IMR-90 (cell line): ENCODE results near the gene NXNL2. TPM values are rescaled to one million over a fixed set of nuclear protein-coding genes. Genes with fewer than 3 reads are reported as not detected.
A peak's percentile ranks its signal among the peaks of the same experiment; 100 is the strongest.

Experiments used
- ATAC-seq: fragments of 200-7000 bp; cut with Tn5 transposase; 2 replicates; pipeline ENCODE4 v1.9.1; 2020; ENCODE audit warnings: low read depth, mild to moderate bottlenecking, moderate library complexity
- BruUV-seq: library from RNA; stranded (reverse); fragments of 400-500 nt; replicated peaks from 2 replicates; lab custom pipeline; 2021; lab: Mats Ljungman, UMichigan
- CTCF ChIA-PET: fragments of 300-600 bp; formaldehyde crosslinking; extraction: SDS; loops from one replicate; lab custom pipeline; 2021; ENCODE audit warnings: antibody characterized with exemption; lab: Yijun Ruan, JAX
- POLR2A ChIA-PET: fragments of 300-600 bp; sonication (Branson Sonifier 250); formaldehyde crosslinking; loops from one replicate; lab custom pipeline; 2022; ENCODE audit warnings: antibody characterized with exemption; ENCODE audit not compliant: unreplicated experiment; lab: Charles Lee
- DNase-seq: peaks from one replicate; pipeline ENCODE4 v3.0.0; 2013
- H2AFZ ChIP-seq: replicated peaks from 2 replicates; pipeline ENCODE3; 2013; ENCODE audit warnings: low read length, mild to moderate bottlenecking; ENCODE audit not compliant: poor library complexity
- H2AK5ac ChIP-seq: 2 replicates; pipeline ENCODE4 v1.6.1; 2013; ENCODE audit warnings: low read depth, low read length, inconsistent platforms
- H2AK9ac ChIP-seq: replicated peaks from 2 replicates; pipeline ENCODE3; 2013; ENCODE audit warnings: mild to moderate bottlenecking, low read depth, low read length, moderate library complexity; ENCODE audit not compliant: poor library complexity
- H2BK120ac ChIP-seq: 2 replicates; pipeline ENCODE4 v1.6.1; 2013; ENCODE audit warnings: low read depth, low read length, inconsistent platforms
- H2BK15ac ChIP-seq: 3 replicates; pipeline ENCODE4 v1.6.1; 2013; ENCODE audit warnings: low read depth, low read length, inconsistent platforms
- H2BK20ac ChIP-seq: 2 replicates; pipeline ENCODE4 v1.6.1; 2013; ENCODE audit warnings: low read depth, mild to moderate bottlenecking, inconsistent platforms, low read length, moderate library complexity
- H2BK5ac ChIP-seq: 2 replicates; pipeline ENCODE4 v1.6.1; 2013; ENCODE audit warnings: mild to moderate bottlenecking, low read depth, low read length, inconsistent platforms; ENCODE audit not compliant: poor library complexity, severe bottlenecking
- H3K14ac ChIP-seq: replicated peaks from 2 replicates; pipeline ENCODE4 v1.6.1; 2013; ENCODE audit warnings: low read depth, low read length, inconsistent platforms
- H3K18ac ChIP-seq: 2 replicates; pipeline ENCODE4 v1.6.1; 2013; ENCODE audit warnings: low read depth, low read length, control low read depth
- H3K23ac ChIP-seq: 2 replicates; pipeline ENCODE4 v1.6.1; 2013; ENCODE audit warnings: low read depth, low read length, inconsistent platforms
- H3K27ac ChIP-seq: 2 replicates; pipeline ENCODE4 v1.5.1; 2013; ENCODE audit warnings: mild to moderate bottlenecking, control low read depth, low read length; ENCODE audit not compliant: insufficient read depth
- H3K27me3 ChIP-seq: 2 replicates; pipeline ENCODE4 v1.6.1; 2013; ENCODE audit warnings: low read length; ENCODE audit not compliant: control insufficient read depth, insufficient read depth
- H3K36me3 ChIP-seq: 2 replicates; pipeline ENCODE4 v1.6.1; 2013; ENCODE audit warnings: low read length, mixed read lengths; ENCODE audit not compliant: control insufficient read depth, insufficient read depth
- H3K4ac ChIP-seq: 2 replicates; pipeline ENCODE4 v1.6.1; 2013; ENCODE audit warnings: low read depth, low read length, inconsistent platforms
- H3K4me1 ChIP-seq: 2 replicates; pipeline ENCODE4 v1.6.1; 2013; ENCODE audit warnings: low read length, mixed read lengths; ENCODE audit not compliant: control insufficient read depth, insufficient read depth
- H3K4me2 ChIP-seq: 2 replicates; pipeline ENCODE4 v1.6.1; 2013; ENCODE audit warnings: low read depth, mild to moderate bottlenecking, control low read depth, low read length, moderate library complexity
- H3K4me3 ChIP-seq: 2 replicates; pipeline ENCODE4 v1.5.1; 2013; ENCODE audit warnings: low read depth, mild to moderate bottlenecking, control low read depth, low read length, moderate library complexity; ENCODE audit not compliant: insufficient read depth
- H3K56ac ChIP-seq: 2 replicates; pipeline ENCODE4 v1.6.1; 2013; ENCODE audit warnings: low read length, inconsistent platforms; ENCODE audit not compliant: insufficient read depth; ENCODE audit errors: extremely low read depth
- H3K79me1 ChIP-seq, 2 experiments: 2 replicates each; pipeline ENCODE4 v1.6.1; 2013; ENCODE audit warnings: low read length in 2 of 2, inconsistent platforms in 1 of 2, low read depth in 1 of 2
- H3K9ac ChIP-seq: 2 replicates; pipeline ENCODE4 v1.6.1; 2013; ENCODE audit warnings: low read depth, low read length, control low read depth
- H3K9me1 ChIP-seq: 2 replicates; pipeline ENCODE4 v1.6.1; 2013; ENCODE audit warnings: low read length, inconsistent platforms; ENCODE audit not compliant: insufficient read depth
- H3K9me3 ChIP-seq: 2 replicates; pipeline ENCODE4 v1.6.1; 2013; ENCODE audit warnings: low read length; ENCODE audit not compliant: control insufficient read depth, insufficient read depth
- H4K20me1 ChIP-seq: 2 replicates; pipeline ENCODE4 v1.6.1; 2013; ENCODE audit warnings: low read length, inconsistent platforms; ENCODE audit not compliant: insufficient read depth
- H4K5ac ChIP-seq: 2 replicates; pipeline ENCODE4 v1.6.1; 2013; ENCODE audit warnings: mild to moderate bottlenecking, low read depth, low read length, control low read depth
- H4K8ac ChIP-seq, 2 experiments: 2 replicates each; pipeline ENCODE4 v1.6.1; 2013; ENCODE audit warnings: low read depth in 2 of 2, low read length in 2 of 2, control low read depth in 1 of 2, inconsistent platforms in 1 of 2
- H4K91ac ChIP-seq: 2 replicates; pipeline ENCODE4 v1.6.1; 2013; ENCODE audit warnings: low read depth, low read length, inconsistent platforms; ENCODE audit not compliant: insufficient read depth
- BHLHE40 ChIP-seq: fragments of 150-350 bp; IDR thresholded peaks from 2 replicates; pipeline ENCODE4 v1.6.1; 2016; ENCODE audit warnings: mild to moderate bottlenecking, low read depth, low read length
- CEBPB ChIP-seq: IDR thresholded peaks from 2 replicates; pipeline ENCODE4 v1.6.1; 2012; ENCODE audit warnings: low read depth, low read length, improper control_type of control experiment
- CHD1 ChIP-seq: IDR thresholded peaks from 2 replicates; pipeline ENCODE4 v1.6.1; 2012; ENCODE audit warnings: low read depth, low read length, improper control_type of control experiment
- FOS ChIP-seq: fragments of 150-350 bp; IDR thresholded peaks from 2 replicates; pipeline ENCODE4 v1.6.1; 2016; ENCODE audit warnings: low read depth, low read length
- MAFK ChIP-seq: IDR thresholded peaks from 2 replicates; pipeline ENCODE4 v1.6.1; 2012; ENCODE audit warnings: low read depth, low read length, improper control_type of control experiment
- MAZ ChIP-seq: IDR thresholded peaks from 2 replicates; pipeline ENCODE4 v1.6.1; 2012; ENCODE audit warnings: low read depth, mild to moderate bottlenecking, low read length, improper control_type of control experiment, moderate library complexity, borderline replicate concordance
- MXI1 ChIP-seq: IDR thresholded peaks from 2 replicates; pipeline ENCODE4 v1.6.1; 2012; ENCODE audit warnings: low read depth, mild to moderate bottlenecking, low read length, moderate library complexity, borderline replicate concordance
- NFE2L2 ChIP-seq: fragments of 150-350 bp; IDR thresholded peaks from 2 replicates; pipeline ENCODE4 v1.6.1; 2016; ENCODE audit warnings: low read depth, mild to moderate bottlenecking, low read length
- POLR2A ChIP-seq: IDR thresholded peaks from 2 replicates; pipeline ENCODE4 v1.6.1; 2012; ENCODE audit warnings: mild to moderate bottlenecking, low read depth, low read length
- RAD21 ChIP-seq: IDR thresholded peaks from 2 replicates; pipeline ENCODE4 v1.6.1; 2012; ENCODE audit warnings: low read length, improper control_type of control experiment
- RCOR1 ChIP-seq: IDR thresholded peaks from 2 replicates; pipeline ENCODE4 v1.6.1; 2012; ENCODE audit warnings: mild to moderate bottlenecking, low read length, improper control_type of control experiment; ENCODE audit not compliant: insufficient replicate concordance
- RFX5 ChIP-seq: IDR thresholded peaks from 2 replicates; pipeline ENCODE4 v1.8.0; 2012; ENCODE audit warnings: low read depth, mild to moderate bottlenecking, low read length, moderate library complexity
- SMC3 ChIP-seq: fragments of 150-350 bp; IDR thresholded peaks from 2 replicates; pipeline ENCODE4 v1.6.1; 2016; ENCODE audit warnings: low read depth, mild to moderate bottlenecking, antibody characterized with exemption, low read length, moderate library complexity
- WGBS, 2 experiments: methylation state at CpG; one replicate each; pipeline versions ENCODE4 v1.1.5 to v1.1.7; 2013; ENCODE audit warnings: missing lambda C conversion rate in 2 of 2; ENCODE audit not compliant: insufficient read length in 1 of 2; ENCODE audit errors: extremely low coverage in 2 of 2; 5-methylcytosine and 5-hydroxymethylcytosine counted together
- dilution Hi-C: fragments of 300-500 bp; cut with HindIII; formaldehyde crosslinking; loops from one replicate; pipeline ENCODE4 v1.14.3; 2018; ENCODE audit warnings: low sequenced_read_pairs; ENCODE audit not compliant: unreplicated experiment
- in situ Hi-C: fragments of 300-500 bp; cut with MboI; formaldehyde crosslinking; loops from 3 replicates; pipeline ENCODE4 v1.14.3; 2019; ENCODE audit warnings: low sequenced_read_pairs, inconsistent platforms, mixed read lengths
- intact Hi-C: fragments of 100-400 bp; cut with micrococcal nuclease; formaldehyde crosslinking; loops from 2 replicates; pipeline ENCODE4 v1.10.0; 2022
- polyA plus RNA-seq, 3 experiments: library from polyadenylated mRNA; depleted of rRNA; stranded (reverse); fragments of >200 nt; gene quantifications; 2 replicates each; pipeline ENCODE4 v1.2.3, GENCODE V29; 2012; ENCODE audit warnings: low replicate concordance in 1 of 3
- total RNA-seq: library from RNA; depleted of rRNA; stranded (reverse); fragments of >200 nt; gene quantifications from 2 replicates; pipeline ENCODE4 v1.2.3, GENCODE V29; 2012
- TF ChIP-seq, protein P1 (sequence below): fragments of 150-350 bp; IDR thresholded peaks from 2 replicates; pipeline ENCODE4 v1.6.1; 2017; ENCODE audit warnings: mild to moderate bottlenecking, antibody characterized with exemption, low read length, low read depth
- TF ChIP-seq, protein P2 (sequence below): conservative IDR thresholded peaks from 2 replicates; pipeline ENCODE4 v1.5.1; 2012; ENCODE audit warnings: mild to moderate bottlenecking, low read depth, low read length, improper control_type of control experiment
- TF ChIP-seq, protein P3 (sequence below): fragments of 150-350 bp; IDR thresholded peaks from 2 replicates; pipeline ENCODE4 v1.6.1; 2016; ENCODE audit warnings: low read depth, mild to moderate bottlenecking, low read length, moderate library complexity, borderline replicate concordance

Gene NXNL2
- total and polyA plus RNA-seq, 2 of the 4 experiments (the other 2 are of a cell fraction): 3.2 to 6.4 TPM

DNA sequence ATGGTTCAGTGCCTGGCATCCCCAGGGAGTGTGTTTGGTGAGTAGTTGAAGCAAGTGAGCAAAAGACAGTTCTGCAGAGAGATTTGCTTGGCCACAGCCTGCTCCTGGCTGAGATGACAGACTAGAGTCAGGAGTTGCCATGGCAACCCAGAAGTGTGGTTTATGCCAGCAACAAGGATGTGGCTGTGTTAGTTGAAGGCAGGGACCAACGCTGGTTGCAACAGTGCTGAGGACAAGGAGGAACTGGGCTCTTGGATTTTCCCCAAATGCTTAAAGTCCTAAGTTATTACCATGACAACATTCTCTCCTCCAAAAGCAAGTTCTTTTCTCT, 2.7 kb downstream of the NXNL2 start:
- no peak overlapping the region for H3K14ac ChIP-seq
- DNase-seq (peak; percentile 87), ATAC-seq (peak; percentile 9)
- peak overlapping the region; percentile 67 for H2AK9ac ChIP-seq
- H2BK120ac ChIP-seq: no peak overlapping the region
- H2AK5ac ChIP-seq: 0 out of 2 replicates have a peak overlapping the region, but pooled peaks have one; percentile 6
- H3K4ac ChIP-seq: 0 out of 2 replicates have a peak overlapping the region, but pooled peaks have one; percentile 7
- intact Hi-C loops (no loop called here), in situ Hi-C loops (no loop called here), dilution Hi-C loops (no loop called here)
- H2BK20ac ChIP-seq: 0 out of 2 replicates have a peak overlapping the region, but pooled peaks have one; percentile 3
- peak overlapping the region; percentile 55 for H2AFZ ChIP-seq
- no peak overlapping the region for H4K8ac ChIP-seq
- no peaks in the 10 kb centered on the region for H3K27me3 ChIP-seq
- no peak overlapping the region for H4K91ac ChIP-seq
- WGBS, 2 experiments: no CpG with 5 or more reads among the region's 1 CpG
- H2BK15ac ChIP-seq: no peak overlapping the region
- 0 out of 2 replicates have a peak overlapping the region, but pooled peaks have one; percentile 7 for H3K23ac ChIP-seq
- H3K36me3 ChIP-seq: no peaks in the 10 kb centered on the region
- H3K9me1 ChIP-seq: peaks cover 16% of the 10 kb centered on the region; the same call in 1 of the 2 replicates
- H3K9ac ChIP-seq: no peak overlapping the region
- H2BK5ac ChIP-seq: no peak overlapping the region
- peaks cover 15% of the 10 kb centered on the region; the same call in 1 of the 2 replicates for H3K4me1 ChIP-seq
- H4K20me1 ChIP-seq: peaks cover 14% of the 10 kb centered on the region
- H3K9me3 ChIP-seq: no peaks in the 10 kb centered on the region
- no peak overlapping the region for H3K56ac ChIP-seq
- ChIA-PET POLR2A (interaction anchor here (0.6 kb wide), 1 partner anchor 11 kb away, joined by 11 read pairs; no protein-coding TSS in a partner anchor), CTCF (interaction anchor here (1.5 kb wide), 1 partner anchor 47 kb away, joined by 3 read pairs; no protein-coding TSS in a partner anchor)
- BruUV-seq: no TSS peak
- peak overlapping the region; percentile 27 for H3K4me2 ChIP-seq
- H3K79me1 ChIP-seq: peaks cover 28 to 66% of the 10 kb centered on the region in 2 experiments
- peak; percentile 69; the same call in 1 of the 2 replicates for TF ChIP-seq CEBPB
- 0 out of 2 replicates have a peak, but pooled peaks have one; percentile 23 for TF ChIP-seq POLR2A
- TF ChIP-seq CHD1: no peak
- no peak for TF ChIP-seq MAFK
- TF ChIP-seq MXI1: peak; percentile 84
- TF ChIP-seq FOS: no peak
- TF ChIP-seq NFE2L2: no peak
- TF ChIP-seq RCOR1: no peak
- no peak for TF ChIP-seq MAZ
- no peak for TF ChIP-seq RAD21
- TF ChIP-seq, protein P1, sequence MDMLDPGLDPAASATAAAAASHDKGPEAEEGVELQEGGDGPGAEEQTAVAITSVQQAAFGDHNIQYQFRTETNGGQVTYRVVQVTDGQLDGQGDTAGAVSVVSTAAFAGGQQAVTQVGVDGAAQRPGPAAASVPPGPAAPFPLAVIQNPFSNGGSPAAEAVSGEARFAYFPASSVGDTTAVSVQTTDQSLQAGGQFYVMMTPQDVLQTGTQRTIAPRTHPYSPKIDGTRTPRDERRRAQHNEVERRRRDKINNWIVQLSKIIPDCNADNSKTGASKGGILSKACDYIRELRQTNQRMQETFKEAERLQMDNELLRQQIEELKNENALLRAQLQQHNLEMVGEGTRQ: no peak
- TF ChIP-seq, protein P2, sequence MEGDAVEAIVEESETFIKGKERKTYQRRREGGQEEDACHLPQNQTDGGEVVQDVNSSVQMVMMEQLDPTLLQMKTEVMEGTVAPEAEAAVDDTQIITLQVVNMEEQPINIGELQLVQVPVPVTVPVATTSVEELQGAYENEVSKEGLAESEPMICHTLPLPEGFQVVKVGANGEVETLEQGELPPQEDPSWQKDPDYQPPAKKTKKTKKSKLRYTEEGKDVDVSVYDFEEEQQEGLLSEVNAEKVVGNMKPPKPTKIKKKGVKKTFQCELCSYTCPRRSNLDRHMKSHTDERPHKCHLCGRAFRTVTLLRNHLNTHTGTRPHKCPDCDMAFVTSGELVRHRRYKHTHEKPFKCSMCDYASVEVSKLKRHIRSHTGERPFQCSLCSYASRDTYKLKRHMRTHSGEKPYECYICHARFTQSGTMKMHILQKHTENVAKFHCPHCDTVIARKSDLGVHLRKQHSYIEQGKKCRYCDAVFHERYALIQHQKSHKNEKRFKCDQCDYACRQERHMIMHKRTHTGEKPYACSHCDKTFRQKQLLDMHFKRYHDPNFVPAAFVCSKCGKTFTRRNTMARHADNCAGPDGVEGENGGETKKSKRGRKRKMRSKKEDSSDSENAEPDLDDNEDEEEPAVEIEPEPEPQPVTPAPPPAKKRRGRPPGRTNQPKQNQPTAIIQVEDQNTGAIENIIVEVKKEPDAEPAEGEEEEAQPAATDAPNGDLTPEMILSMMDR: no peak
- no peak for TF ChIP-seq BHLHE40
- TF ChIP-seq, protein P3, sequence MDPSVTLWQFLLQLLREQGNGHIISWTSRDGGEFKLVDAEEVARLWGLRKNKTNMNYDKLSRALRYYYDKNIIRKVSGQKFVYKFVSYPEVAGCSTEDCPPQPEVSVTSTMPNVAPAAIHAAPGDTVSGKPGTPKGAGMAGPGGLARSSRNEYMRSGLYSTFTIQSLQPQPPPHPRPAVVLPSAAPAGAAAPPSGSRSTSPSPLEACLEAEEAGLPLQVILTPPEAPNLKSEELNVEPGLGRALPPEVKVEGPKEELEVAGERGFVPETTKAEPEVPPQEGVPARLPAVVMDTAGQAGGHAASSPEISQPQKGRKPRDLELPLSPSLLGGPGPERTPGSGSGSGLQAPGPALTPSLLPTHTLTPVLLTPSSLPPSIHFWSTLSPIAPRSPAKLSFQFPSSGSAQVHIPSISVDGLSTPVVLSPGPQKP: no peak
- peak; percentile 95 for TF ChIP-seq RFX5
- 0 out of 2 replicates have a peak, but pooled peaks have one; percentile 5 for TF ChIP-seq SMC3
- no peak overlapping the region for H3K4me3 ChIP-seq
- H3K18ac ChIP-seq: no peak overlapping the region
- no peak overlapping the region for H3K27ac ChIP-seq
- no peak overlapping the region for H4K5ac ChIP-seq
